Measurements from ENCODE around the gene CAB39L. TPM values are rescaled to one million over a fixed set of nuclear protein-coding genes. Genes with fewer than 3 reads are reported as not detected.

The CAB39L gene
- total RNA-seq, 1 experiment from 2014 or later = 6.6 TPM

- TF ChIP-seq POLR2AphosphoS5 (IDR thresholded peaks at IDR 0.05; ENCODE audit: low read depth, low read length) (no peak), TCF7L2 (IDR thresholded peaks at IDR 0.05; ENCODE audit: low read depth, low read length) (no peak), SIN3A (IDR thresholded peaks at IDR 0.05; ENCODE audit: borderline replicate concordance, insufficient read depth, low read depth, low read length) (no peak)
- TF ChIP-seq, protein P1, sequence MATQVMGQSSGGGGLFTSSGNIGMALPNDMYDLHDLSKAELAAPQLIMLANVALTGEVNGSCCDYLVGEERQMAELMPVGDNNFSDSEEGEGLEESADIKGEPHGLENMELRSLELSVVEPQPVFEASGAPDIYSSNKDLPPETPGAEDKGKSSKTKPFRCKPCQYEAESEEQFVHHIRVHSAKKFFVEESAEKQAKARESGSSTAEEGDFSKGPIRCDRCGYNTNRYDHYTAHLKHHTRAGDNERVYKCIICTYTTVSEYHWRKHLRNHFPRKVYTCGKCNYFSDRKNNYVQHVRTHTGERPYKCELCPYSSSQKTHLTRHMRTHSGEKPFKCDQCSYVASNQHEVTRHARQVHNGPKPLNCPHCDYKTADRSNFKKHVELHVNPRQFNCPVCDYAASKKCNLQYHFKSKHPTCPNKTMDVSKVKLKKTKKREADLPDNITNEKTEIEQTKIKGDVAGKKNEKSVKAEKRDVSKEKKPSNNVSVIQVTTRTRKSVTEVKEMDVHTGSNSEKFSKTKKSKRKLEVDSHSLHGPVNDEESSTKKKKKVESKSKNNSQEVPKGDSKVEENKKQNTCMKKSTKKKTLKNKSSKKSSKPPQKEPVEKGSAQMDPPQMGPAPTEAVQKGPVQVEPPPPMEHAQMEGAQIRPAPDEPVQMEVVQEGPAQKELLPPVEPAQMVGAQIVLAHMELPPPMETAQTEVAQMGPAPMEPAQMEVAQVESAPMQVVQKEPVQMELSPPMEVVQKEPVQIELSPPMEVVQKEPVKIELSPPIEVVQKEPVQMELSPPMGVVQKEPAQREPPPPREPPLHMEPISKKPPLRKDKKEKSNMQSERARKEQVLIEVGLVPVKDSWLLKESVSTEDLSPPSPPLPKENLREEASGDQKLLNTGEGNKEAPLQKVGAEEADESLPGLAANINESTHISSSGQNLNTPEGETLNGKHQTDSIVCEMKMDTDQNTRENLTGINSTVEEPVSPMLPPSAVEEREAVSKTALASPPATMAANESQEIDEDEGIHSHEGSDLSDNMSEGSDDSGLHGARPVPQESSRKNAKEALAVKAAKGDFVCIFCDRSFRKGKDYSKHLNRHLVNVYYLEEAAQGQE (IDR thresholded peaks at IDR 0.05; ENCODE audit: insufficient read depth in 1 of 2, low read depth in 2 of 2, low read length in 1 of 2) = no peak
- TF ChIP-seq, protein P2, sequence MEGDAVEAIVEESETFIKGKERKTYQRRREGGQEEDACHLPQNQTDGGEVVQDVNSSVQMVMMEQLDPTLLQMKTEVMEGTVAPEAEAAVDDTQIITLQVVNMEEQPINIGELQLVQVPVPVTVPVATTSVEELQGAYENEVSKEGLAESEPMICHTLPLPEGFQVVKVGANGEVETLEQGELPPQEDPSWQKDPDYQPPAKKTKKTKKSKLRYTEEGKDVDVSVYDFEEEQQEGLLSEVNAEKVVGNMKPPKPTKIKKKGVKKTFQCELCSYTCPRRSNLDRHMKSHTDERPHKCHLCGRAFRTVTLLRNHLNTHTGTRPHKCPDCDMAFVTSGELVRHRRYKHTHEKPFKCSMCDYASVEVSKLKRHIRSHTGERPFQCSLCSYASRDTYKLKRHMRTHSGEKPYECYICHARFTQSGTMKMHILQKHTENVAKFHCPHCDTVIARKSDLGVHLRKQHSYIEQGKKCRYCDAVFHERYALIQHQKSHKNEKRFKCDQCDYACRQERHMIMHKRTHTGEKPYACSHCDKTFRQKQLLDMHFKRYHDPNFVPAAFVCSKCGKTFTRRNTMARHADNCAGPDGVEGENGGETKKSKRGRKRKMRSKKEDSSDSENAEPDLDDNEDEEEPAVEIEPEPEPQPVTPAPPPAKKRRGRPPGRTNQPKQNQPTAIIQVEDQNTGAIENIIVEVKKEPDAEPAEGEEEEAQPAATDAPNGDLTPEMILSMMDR (IDR thresholded peaks at IDR 0.05) = no peak
- in situ Hi-C loops (cut with HindIII; ENCODE audit: low pct_unique_long_range_greater_than_20kb, low sequenced_read_pairs) (no loop called here), intact Hi-C loops (cut with micrococcal nuclease; ENCODE audit: unreplicated experiment) (no loop called here)
- no peaks in the 10 kb centered on the region for H3K4me1 ChIP-seq (ENCODE audit: control insufficient read depth, insufficient read depth, low read length)
- no peak overlapping the region for H3K4me3 ChIP-seq (ENCODE audit: low read depth in 2 of 2, low read length in 2 of 2)
- no peaks in the 10 kb centered on the region for H3K9me3 ChIP-seq (ENCODE audit: control insufficient read depth, insufficient read depth, low read depth, low read length)
- H3K36me3 ChIP-seq (ENCODE audit: control insufficient read depth, insufficient read depth, low read length) = no peaks in the 10 kb centered on the region
- BruUV-seq (replicated peaks) = no TSS peak
- POLR2A ChIA-PET = no interaction called here
- ATAC-seq (no peak), DNase-seq (ENCODE audit: low read depth, low spot score) (no peak)
- H3K27me3 ChIP-seq (ENCODE audit: control insufficient read depth, insufficient read depth, low read length) = no peaks in the 10 kb centered on the region
- CTCF ChIA-PET = no interaction called here
- H3K27ac ChIP-seq (ENCODE audit: low read length) = no peak overlapping the region
Measured at GRCh38 chr13:49417161-49417560, 26.7 kb downstream of the CAB39L start.

DNA sequence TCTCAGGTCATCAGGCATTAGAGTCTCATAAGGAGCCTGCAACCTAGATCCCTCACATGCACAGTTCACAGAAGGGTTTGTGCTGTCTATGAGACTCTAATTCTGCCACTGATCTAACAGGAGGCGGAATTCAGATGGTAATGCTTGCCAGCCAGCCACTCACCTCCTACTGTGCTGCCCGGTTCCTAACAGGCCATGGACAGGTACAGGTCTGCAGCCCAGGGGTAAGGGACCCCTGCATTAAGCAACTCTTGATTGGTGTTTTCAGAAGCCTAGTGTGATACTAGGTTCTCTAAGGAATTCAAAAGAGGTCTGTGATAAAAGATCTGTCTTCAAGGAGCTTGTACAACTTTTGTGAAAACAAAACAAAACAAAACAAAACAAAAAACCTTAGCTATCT, 31.1 kb downstream of the CAB39L start:
- ChIA-PET POLR2A (no interaction called here), CTCF (no interaction called here)
- in situ Hi-C loops (cut with HindIII; ENCODE audit: low pct_unique_long_range_greater_than_20kb, low sequenced_read_pairs) = no loop called here
- BruUV-seq (replicated peaks) = no TSS peak
- Histone ChIP-seq H3K27me3 (ENCODE audit: control insufficient read depth, insufficient read depth, low read length) (no peaks in the 10 kb centered on the region), H3K27ac (ENCODE audit: low read length) (no peak overlapping the region), H3K9me3 (ENCODE audit: control insufficient read depth, insufficient read depth, low read depth, low read length) (no peaks in the 10 kb centered on the region), H3K36me3 (ENCODE audit: control insufficient read depth, insufficient read depth, low read length) (no peaks in the 10 kb centered on the region), H3K4me3 (ENCODE audit: low read depth in 2 of 2, low read length in 2 of 2) (no peak overlapping the region), H3K4me1 (ENCODE audit: control insufficient read depth, insufficient read depth, low read length) (no peaks in the 10 kb centered on the region)
- intact Hi-C loops (cut with micrococcal nuclease; ENCODE audit: unreplicated experiment) = no loop called here
- TF ChIP-seq POLR2AphosphoS5 (IDR thresholded peaks at IDR 0.05; ENCODE audit: low read depth, low read length) = no peak
- no peak for TF ChIP-seq TCF7L2 (IDR thresholded peaks at IDR 0.05; ENCODE audit: low read depth, low read length)
- no peak for TF ChIP-seq SIN3A (IDR thresholded peaks at IDR 0.05; ENCODE audit: borderline replicate concordance, insufficient read depth, low read depth, low read length)
- TF ChIP-seq, protein P1 (IDR thresholded peaks at IDR 0.05; ENCODE audit: insufficient read depth in 1 of 2, low read depth in 2 of 2, low read length in 1 of 2) = no peak
- TF ChIP-seq, protein P2 (IDR thresholded peaks at IDR 0.05) = no peak
- DNase-seq (ENCODE audit: low read depth, low spot score) (no peak), ATAC-seq (no peak)

Measured in Panc1 (cell line).